ENCODE measurements around the gene RNF227.

DNA sequence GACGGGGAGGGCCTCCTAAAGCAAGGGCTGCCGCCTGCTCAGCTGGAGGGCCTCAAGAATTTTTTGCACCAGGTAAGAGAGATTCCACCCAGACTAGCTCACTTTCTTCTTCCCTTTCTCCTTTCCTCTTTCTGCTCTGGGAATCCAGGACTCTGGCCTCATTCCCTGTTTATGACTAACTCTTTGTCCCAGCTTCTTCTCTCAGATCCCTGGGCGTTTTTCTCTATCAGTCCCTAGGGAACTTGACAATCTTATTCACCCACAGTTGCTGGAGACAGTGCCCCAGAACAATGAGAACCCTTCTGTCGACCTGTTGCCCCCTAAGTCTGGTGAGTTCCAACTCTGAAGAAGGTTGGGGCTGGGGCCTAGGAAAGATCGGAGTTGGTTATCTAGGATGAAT, 31.6 kb upstream of the RNF227 start:
- TF ChIP-seq, protein P1, sequence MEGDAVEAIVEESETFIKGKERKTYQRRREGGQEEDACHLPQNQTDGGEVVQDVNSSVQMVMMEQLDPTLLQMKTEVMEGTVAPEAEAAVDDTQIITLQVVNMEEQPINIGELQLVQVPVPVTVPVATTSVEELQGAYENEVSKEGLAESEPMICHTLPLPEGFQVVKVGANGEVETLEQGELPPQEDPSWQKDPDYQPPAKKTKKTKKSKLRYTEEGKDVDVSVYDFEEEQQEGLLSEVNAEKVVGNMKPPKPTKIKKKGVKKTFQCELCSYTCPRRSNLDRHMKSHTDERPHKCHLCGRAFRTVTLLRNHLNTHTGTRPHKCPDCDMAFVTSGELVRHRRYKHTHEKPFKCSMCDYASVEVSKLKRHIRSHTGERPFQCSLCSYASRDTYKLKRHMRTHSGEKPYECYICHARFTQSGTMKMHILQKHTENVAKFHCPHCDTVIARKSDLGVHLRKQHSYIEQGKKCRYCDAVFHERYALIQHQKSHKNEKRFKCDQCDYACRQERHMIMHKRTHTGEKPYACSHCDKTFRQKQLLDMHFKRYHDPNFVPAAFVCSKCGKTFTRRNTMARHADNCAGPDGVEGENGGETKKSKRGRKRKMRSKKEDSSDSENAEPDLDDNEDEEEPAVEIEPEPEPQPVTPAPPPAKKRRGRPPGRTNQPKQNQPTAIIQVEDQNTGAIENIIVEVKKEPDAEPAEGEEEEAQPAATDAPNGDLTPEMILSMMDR (IDR thresholded peaks at IDR 0.05), result no peak
- no peak for TF ChIP-seq EP300 (IDR thresholded peaks at IDR 0.05)
